Measurements from ENCODE around the gene CLCN5.

DNA sequence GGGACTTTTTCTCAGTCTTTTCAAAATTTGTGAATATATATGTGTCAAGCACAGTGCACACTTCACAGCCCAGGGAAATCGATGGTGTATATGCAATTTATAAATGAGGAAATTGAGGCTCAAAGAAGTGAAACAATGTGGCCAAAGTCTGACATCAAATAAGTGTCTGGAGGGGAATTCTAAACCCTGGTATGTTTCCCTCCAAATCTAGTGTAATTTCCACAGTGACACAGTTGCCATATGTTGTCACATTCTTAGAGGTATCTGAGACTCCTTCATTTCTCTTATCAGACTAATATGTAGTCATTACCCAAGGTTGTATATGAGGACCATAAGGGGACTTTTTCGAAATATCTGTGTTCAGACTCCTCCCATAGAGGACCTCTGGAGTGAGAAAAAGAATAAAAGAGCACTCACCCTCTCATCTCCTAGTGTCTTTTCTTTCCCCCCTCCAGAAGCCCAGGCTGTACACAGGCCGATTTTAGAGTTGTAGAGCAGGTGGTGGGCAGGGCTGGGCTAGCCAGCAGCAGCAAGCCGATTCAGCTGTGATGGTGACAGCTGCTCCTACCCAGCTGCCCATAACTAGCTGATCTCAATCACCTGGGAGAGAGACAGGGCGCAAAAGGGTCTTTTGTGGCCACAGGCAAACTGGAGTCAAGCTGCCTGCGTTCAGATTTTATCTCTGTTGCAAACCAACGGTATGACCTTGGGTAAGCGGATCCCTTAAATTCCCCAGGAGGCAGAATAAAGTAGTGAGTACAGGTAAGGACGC lies 55.1 kb downstream of the CLCN5 start:
- TF ChIP-seq POLR2AphosphoS5 (IDR thresholded peaks at IDR 0.05) = no peak
- TF ChIP-seq, protein P1, sequence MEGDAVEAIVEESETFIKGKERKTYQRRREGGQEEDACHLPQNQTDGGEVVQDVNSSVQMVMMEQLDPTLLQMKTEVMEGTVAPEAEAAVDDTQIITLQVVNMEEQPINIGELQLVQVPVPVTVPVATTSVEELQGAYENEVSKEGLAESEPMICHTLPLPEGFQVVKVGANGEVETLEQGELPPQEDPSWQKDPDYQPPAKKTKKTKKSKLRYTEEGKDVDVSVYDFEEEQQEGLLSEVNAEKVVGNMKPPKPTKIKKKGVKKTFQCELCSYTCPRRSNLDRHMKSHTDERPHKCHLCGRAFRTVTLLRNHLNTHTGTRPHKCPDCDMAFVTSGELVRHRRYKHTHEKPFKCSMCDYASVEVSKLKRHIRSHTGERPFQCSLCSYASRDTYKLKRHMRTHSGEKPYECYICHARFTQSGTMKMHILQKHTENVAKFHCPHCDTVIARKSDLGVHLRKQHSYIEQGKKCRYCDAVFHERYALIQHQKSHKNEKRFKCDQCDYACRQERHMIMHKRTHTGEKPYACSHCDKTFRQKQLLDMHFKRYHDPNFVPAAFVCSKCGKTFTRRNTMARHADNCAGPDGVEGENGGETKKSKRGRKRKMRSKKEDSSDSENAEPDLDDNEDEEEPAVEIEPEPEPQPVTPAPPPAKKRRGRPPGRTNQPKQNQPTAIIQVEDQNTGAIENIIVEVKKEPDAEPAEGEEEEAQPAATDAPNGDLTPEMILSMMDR (IDR thresholded peaks at IDR 0.05) = no peak
- TF ChIP-seq POLR2A (IDR thresholded peaks at IDR 0.05) = no peak
- TF ChIP-seq EP300 (IDR thresholded peaks at IDR 0.05) = no peak
